Chondrocyte (in vitro differentiated cells): ENCODE measurements around the gene MEIS2. TPM values are rescaled to one million over a fixed set of nuclear protein-coding genes. Genes with fewer than 3 reads are reported as not detected.

ENCODE experiments used
- DNase-seq: peaks from one replicate; pipeline ENCODE4 v3.0.0; 2021; ENCODE audit warnings: mixed read lengths, low spot score
- H3K27ac Mint-ChIP-seq: one replicate; pipeline ENCODE4 v1.8.0; 2021; ENCODE audit warnings: mild to moderate bottlenecking, moderate library complexity, mixed read lengths; ENCODE audit not compliant: unreplicated experiment
- H3K27me3 Mint-ChIP-seq: 2 replicates; pipeline ENCODE4 v1.8.0; 2021; ENCODE audit warnings: low read depth, mixed read lengths
- H3K36me3 Mint-ChIP-seq: 2 replicates; pipeline ENCODE4 v1.8.0; 2021; ENCODE audit warnings: low read depth, mixed read lengths
- H3K4me1 Mint-ChIP-seq: 2 replicates; pipeline ENCODE4 v1.8.0; 2021; ENCODE audit warnings: low read depth, mild to moderate bottlenecking, mixed read lengths
- H3K4me3 Mint-ChIP-seq: one replicate; pipeline ENCODE4 v1.8.0; 2021; ENCODE audit warnings: mild to moderate bottlenecking, moderate library complexity, mixed read lengths; ENCODE audit not compliant: unreplicated experiment
- H3K9me3 Mint-ChIP-seq: 2 replicates; pipeline ENCODE4 v1.8.0; 2021; ENCODE audit warnings: low read depth, mixed read lengths
- total RNA-seq: library from RNA; stranded (reverse); gene quantifications from 3 replicates; pipeline ENCODE4 v1.2.1, GENCODE V29; 2021
- TF ChIP-seq, protein P1 (sequence below): fragments of 200-600 bp; sonication (generic); IDR thresholded peaks from 2 replicates; pipeline ENCODE4 v1.5.0; 2021; ENCODE audit warnings: antibody characterized with exemption, mild to moderate bottlenecking, moderate library complexity

MEIS2 gene
- total RNA-seq, 1 donor from 2014 or later: 28.3 TPM

DNA sequence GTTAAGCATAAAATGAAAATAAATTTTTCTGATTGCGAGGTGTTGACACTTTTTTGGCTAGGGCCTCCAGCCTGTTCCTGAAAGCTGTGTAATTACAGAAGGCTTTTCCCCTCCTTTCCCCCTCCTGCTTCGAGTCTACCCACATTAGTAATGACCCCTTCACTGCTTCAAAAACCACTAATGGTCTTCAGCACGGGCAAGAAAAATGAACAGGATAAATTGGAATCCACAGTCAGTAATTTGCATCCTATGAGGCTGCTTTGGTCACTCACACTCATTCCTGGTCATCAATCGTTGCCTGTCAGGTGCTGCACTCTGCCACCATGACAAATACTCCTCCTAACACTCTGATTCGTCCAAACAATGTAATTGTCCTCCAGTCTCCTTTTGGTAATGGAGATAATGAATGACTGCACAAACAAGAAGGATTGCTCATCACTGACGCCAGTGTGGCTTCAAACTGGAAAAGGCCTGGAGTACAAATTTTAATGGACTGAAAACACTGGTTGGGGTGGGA lies 148.6 kb downstream of the MEIS2 start:
- TF ChIP-seq, protein P1, sequence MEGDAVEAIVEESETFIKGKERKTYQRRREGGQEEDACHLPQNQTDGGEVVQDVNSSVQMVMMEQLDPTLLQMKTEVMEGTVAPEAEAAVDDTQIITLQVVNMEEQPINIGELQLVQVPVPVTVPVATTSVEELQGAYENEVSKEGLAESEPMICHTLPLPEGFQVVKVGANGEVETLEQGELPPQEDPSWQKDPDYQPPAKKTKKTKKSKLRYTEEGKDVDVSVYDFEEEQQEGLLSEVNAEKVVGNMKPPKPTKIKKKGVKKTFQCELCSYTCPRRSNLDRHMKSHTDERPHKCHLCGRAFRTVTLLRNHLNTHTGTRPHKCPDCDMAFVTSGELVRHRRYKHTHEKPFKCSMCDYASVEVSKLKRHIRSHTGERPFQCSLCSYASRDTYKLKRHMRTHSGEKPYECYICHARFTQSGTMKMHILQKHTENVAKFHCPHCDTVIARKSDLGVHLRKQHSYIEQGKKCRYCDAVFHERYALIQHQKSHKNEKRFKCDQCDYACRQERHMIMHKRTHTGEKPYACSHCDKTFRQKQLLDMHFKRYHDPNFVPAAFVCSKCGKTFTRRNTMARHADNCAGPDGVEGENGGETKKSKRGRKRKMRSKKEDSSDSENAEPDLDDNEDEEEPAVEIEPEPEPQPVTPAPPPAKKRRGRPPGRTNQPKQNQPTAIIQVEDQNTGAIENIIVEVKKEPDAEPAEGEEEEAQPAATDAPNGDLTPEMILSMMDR: no peak
- Mint-ChIP-seq H3K27ac (no peak overlapping the region), H3K4me3 (no peak overlapping the region), H3K36me3 (peaks cover 1% of the 10 kb centered on the region), H3K4me1 (peaks cover 16% of the 10 kb centered on the region), H3K9me3 (no peaks in the 10 kb centered on the region), H3K27me3 (no peaks in the 10 kb centered on the region)
- DNase-seq: no peak

DNA sequence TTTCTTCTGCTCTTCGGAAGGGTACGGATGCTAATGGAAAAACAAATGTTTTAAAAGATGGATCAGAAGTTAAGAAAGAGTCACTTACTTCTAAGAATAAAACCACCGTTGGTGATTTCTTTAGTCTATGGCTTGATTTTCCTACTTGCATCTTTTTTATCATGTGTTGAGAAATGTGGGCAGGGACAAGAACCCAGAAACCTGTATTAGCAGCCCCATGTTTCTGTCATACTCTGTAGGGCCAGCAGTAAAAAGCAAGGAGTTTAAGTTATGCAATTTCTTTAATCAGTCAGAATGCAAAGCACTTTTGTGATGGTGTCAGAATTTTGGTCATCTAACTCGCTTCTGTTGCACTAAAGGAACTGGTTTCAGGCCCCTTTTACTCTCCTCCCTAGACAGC lies 150.0 kb downstream of the MEIS2 start:
- no peaks in the 10 kb centered on the region for H3K27me3 Mint-ChIP-seq
- TF ChIP-seq, protein P1: no peak
- DNase-seq: no peak
- H3K36me3 Mint-ChIP-seq: peaks cover 5% of the 10 kb centered on the region
- H3K4me3 Mint-ChIP-seq: no peak overlapping the region
- H3K9me3 Mint-ChIP-seq: no peaks in the 10 kb centered on the region
- H3K27ac Mint-ChIP-seq: no peak overlapping the region
- H3K4me1 Mint-ChIP-seq: peaks cover 16% of the 10 kb centered on the region

DNA sequence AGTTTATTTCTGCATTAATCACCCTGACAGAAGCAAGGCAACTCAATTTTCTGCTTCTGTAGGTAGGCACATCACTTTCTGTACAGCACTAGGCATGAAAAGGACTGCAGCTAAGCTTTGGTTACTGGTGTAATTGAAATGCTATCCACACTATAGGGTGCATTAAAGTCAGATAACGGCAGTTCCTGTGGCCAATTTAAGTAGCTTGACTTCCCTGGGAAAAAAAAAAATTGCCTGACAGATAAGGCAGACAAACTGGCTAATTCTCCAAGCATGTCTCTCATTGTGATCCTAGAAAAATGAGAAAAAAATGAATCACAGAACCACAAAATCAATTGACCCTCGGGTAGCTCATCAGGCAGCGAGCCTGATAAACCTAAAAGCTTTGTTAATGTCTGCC lies 151.4 kb downstream of the MEIS2 start:
- H3K36me3 Mint-ChIP-seq: peaks cover 8% of the 10 kb centered on the region

DNA sequence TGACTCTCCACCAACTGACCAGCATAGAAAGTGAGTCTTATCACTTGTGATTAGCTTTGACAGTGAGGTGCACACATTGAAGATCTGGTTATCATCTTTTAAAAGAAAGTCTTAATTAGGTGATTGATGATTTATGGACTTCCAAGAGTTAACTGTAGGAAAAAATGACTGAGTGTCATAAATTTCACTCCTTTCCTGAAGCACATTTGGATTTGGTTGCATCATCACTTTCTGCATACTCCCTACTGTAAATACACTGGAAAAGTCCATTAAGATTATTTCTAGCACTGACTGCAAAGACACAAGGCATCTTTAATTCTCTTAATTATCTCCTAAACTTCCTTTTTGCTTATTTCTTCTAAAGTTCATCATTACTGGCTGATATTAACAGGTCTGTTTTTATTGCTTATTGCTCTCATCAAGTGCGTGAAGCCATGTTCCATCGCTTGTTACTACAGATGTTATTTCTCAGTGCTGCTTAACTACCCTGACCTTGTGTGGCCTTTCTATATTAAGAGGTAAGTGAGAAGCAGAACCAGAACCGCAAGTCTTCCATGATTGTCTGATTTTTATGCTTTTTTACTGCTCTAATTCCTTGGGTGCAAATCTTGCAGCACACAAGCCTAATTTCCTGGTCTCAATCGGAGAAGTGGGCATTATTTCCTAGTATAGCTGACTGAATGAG lies 153.2 kb downstream of the MEIS2 start:
- H3K27ac Mint-ChIP-seq: no peak overlapping the region
- TF ChIP-seq, protein P1: no peak
- no peaks in the 10 kb centered on the region for H3K9me3 Mint-ChIP-seq
- DNase-seq: no peak
- H3K4me3 Mint-ChIP-seq: no peak overlapping the region
- peaks cover 8% of the 10 kb centered on the region for H3K36me3 Mint-ChIP-seq
- H3K27me3 Mint-ChIP-seq: no peaks in the 10 kb centered on the region
- H3K4me1 Mint-ChIP-seq: peaks cover 30% of the 10 kb centered on the region

More for the DNA sequence above, 151.4 kb downstream of the MEIS2 start:
- no peak for DNase-seq
- TF ChIP-seq, protein P1: no peak
- no peak overlapping the region for H3K4me3 Mint-ChIP-seq
- H3K9me3 Mint-ChIP-seq: no peaks in the 10 kb centered on the region
- no peaks in the 10 kb centered on the region for H3K27me3 Mint-ChIP-seq
- H3K27ac Mint-ChIP-seq: no peak overlapping the region
- peaks cover 24% of the 10 kb centered on the region for H3K4me1 Mint-ChIP-seq

DNA sequence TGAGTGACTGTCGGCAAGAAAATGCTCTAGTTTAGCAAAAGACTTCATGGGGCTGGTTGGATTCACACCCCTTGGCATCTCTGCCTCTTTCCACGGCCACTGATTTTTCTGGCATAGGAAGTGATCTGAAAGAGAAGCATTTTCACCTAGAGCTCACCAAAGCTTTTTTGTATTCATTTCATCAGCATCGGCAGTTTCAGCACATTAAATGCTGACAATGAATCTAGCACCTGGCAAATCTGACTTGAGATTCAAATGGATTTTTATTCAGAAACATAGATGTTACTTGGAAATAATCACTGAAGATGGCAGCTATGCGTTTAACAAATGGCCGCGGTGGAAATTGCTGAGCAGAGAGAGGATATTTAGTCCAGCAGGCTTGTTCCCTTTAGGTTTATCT lies 155.9 kb downstream of the MEIS2 start:
- no peaks in the 10 kb centered on the region for H3K27me3 Mint-ChIP-seq
- no peak overlapping the region for H3K27ac Mint-ChIP-seq
- no peak for DNase-seq
- H3K4me3 Mint-ChIP-seq: no peak overlapping the region
- peaks cover 24% of the 10 kb centered on the region for H3K4me1 Mint-ChIP-seq
- TF ChIP-seq, protein P1: no peak
- H3K36me3 Mint-ChIP-seq: peaks cover 14% of the 10 kb centered on the region
- H3K9me3 Mint-ChIP-seq: no peaks in the 10 kb centered on the region
